Measurements from ENCODE around the gene COL12A1.

- TF ChIP-seq CTCF (conservative IDR thresholded peaks at IDR 0.05; ENCODE audit: low read length), result no peak
- no peak for TF ChIP-seq EZH2phosphoT487 (IDR thresholded peaks at IDR 0.05; ENCODE audit: borderline replicate concordance, low read depth, low read length)
Observed at GRCh38 chr6:75084018-75084417, 121.8 kb downstream of the COL12A1 start.
